B cell (primary cell): Measurements from ENCODE around the gene RUSF1.

Experiments used
- EZH2 ChIP-seq: IDR thresholded peaks from 2 replicates; pipeline ENCODE4 v1.6.1; 2012; ENCODE audit warnings: borderline replicate concordance, low read depth, mild to moderate bottlenecking, moderate library complexity, low read length; ENCODE audit not compliant: insufficient read depth, poor library complexity, severe bottlenecking
- TF ChIP-seq, protein P1 (sequence below): fragments of 200-600 bp; IDR thresholded peaks from one replicate; pipeline ENCODE4 v1.8.0; 2022; ENCODE audit warnings: antibody characterized with exemption, mild to moderate bottlenecking

DNA sequence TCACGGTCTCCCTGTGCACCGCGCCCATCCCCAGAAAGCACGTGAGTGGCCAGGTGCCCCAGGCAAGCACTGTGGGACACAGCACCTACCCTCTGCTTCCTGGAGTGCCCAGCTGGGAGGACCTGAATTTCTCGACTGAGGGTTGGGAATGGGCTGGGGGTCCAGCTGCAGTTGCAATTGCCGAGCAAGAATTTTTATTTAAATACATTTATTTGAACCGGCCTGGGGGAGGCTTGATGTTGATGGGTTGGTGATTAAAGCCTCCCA is 19.0 kb downstream of the RUSF1 start:
- TF ChIP-seq, protein P1, sequence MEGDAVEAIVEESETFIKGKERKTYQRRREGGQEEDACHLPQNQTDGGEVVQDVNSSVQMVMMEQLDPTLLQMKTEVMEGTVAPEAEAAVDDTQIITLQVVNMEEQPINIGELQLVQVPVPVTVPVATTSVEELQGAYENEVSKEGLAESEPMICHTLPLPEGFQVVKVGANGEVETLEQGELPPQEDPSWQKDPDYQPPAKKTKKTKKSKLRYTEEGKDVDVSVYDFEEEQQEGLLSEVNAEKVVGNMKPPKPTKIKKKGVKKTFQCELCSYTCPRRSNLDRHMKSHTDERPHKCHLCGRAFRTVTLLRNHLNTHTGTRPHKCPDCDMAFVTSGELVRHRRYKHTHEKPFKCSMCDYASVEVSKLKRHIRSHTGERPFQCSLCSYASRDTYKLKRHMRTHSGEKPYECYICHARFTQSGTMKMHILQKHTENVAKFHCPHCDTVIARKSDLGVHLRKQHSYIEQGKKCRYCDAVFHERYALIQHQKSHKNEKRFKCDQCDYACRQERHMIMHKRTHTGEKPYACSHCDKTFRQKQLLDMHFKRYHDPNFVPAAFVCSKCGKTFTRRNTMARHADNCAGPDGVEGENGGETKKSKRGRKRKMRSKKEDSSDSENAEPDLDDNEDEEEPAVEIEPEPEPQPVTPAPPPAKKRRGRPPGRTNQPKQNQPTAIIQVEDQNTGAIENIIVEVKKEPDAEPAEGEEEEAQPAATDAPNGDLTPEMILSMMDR, result no peak
- TF ChIP-seq EZH2, result no peak
